IMR-90 (cell line): Measurements from ENCODE around the gene PYGM. TPM values are rescaled to one million over a fixed set of nuclear protein-coding genes. Genes with fewer than 3 reads are reported as not detected.

Experiments used
- ATAC-seq: fragments of 200-7000 bp; cut with Tn5 transposase; 2 replicates; pipeline ENCODE4 v1.9.1; 2020; ENCODE audit warnings: low read depth, mild to moderate bottlenecking, moderate library complexity
- BruUV-seq: library from RNA; stranded (reverse); fragments of 400-500 nt; replicated peaks from 2 replicates; lab custom pipeline; 2021; lab: Mats Ljungman, UMichigan
- CTCF ChIA-PET: fragments of 300-600 bp; formaldehyde crosslinking; extraction: SDS; loops from one replicate; lab custom pipeline; 2021; ENCODE audit warnings: antibody characterized with exemption; lab: Yijun Ruan, JAX
- POLR2A ChIA-PET: fragments of 300-600 bp; sonication (Branson Sonifier 250); formaldehyde crosslinking; loops from one replicate; lab custom pipeline; 2022; ENCODE audit warnings: antibody characterized with exemption; ENCODE audit not compliant: unreplicated experiment; lab: Charles Lee
- DNase-seq: peaks from one replicate; pipeline ENCODE4 v3.0.0; 2013
- H2AFZ ChIP-seq: replicated peaks from 2 replicates; pipeline ENCODE3; 2013; ENCODE audit warnings: low read length, mild to moderate bottlenecking; ENCODE audit not compliant: poor library complexity
- H2AK5ac ChIP-seq: 2 replicates; pipeline ENCODE4 v1.6.1; 2013; ENCODE audit warnings: low read depth, low read length, inconsistent platforms
- H2AK9ac ChIP-seq: replicated peaks from 2 replicates; pipeline ENCODE3; 2013; ENCODE audit warnings: mild to moderate bottlenecking, low read depth, low read length, moderate library complexity; ENCODE audit not compliant: poor library complexity
- H2BK120ac ChIP-seq: 2 replicates; pipeline ENCODE4 v1.6.1; 2013; ENCODE audit warnings: low read depth, low read length, inconsistent platforms
- H2BK15ac ChIP-seq: 3 replicates; pipeline ENCODE4 v1.6.1; 2013; ENCODE audit warnings: low read depth, low read length, inconsistent platforms
- H2BK20ac ChIP-seq: 2 replicates; pipeline ENCODE4 v1.6.1; 2013; ENCODE audit warnings: low read depth, mild to moderate bottlenecking, inconsistent platforms, low read length, moderate library complexity
- H2BK5ac ChIP-seq: 2 replicates; pipeline ENCODE4 v1.6.1; 2013; ENCODE audit warnings: mild to moderate bottlenecking, low read depth, low read length, inconsistent platforms; ENCODE audit not compliant: poor library complexity, severe bottlenecking
- H3K14ac ChIP-seq: replicated peaks from 2 replicates; pipeline ENCODE4 v1.6.1; 2013; ENCODE audit warnings: low read depth, low read length, inconsistent platforms
- H3K18ac ChIP-seq: 2 replicates; pipeline ENCODE4 v1.6.1; 2013; ENCODE audit warnings: low read depth, low read length, control low read depth
- H3K23ac ChIP-seq: 2 replicates; pipeline ENCODE4 v1.6.1; 2013; ENCODE audit warnings: low read depth, low read length, inconsistent platforms
- H3K27ac ChIP-seq: 2 replicates; pipeline ENCODE4 v1.5.1; 2013; ENCODE audit warnings: mild to moderate bottlenecking, control low read depth, low read length; ENCODE audit not compliant: insufficient read depth
- H3K27me3 ChIP-seq: 2 replicates; pipeline ENCODE4 v1.6.1; 2013; ENCODE audit warnings: low read length; ENCODE audit not compliant: control insufficient read depth, insufficient read depth
- H3K36me3 ChIP-seq: 2 replicates; pipeline ENCODE4 v1.6.1; 2013; ENCODE audit warnings: low read length, mixed read lengths; ENCODE audit not compliant: control insufficient read depth, insufficient read depth
- H3K4ac ChIP-seq: 2 replicates; pipeline ENCODE4 v1.6.1; 2013; ENCODE audit warnings: low read depth, low read length, inconsistent platforms
- H3K4me1 ChIP-seq: 2 replicates; pipeline ENCODE4 v1.6.1; 2013; ENCODE audit warnings: low read length, mixed read lengths; ENCODE audit not compliant: control insufficient read depth, insufficient read depth
- H3K4me2 ChIP-seq: 2 replicates; pipeline ENCODE4 v1.6.1; 2013; ENCODE audit warnings: low read depth, mild to moderate bottlenecking, control low read depth, low read length, moderate library complexity
- H3K4me3 ChIP-seq: 2 replicates; pipeline ENCODE4 v1.5.1; 2013; ENCODE audit warnings: low read depth, mild to moderate bottlenecking, control low read depth, low read length, moderate library complexity; ENCODE audit not compliant: insufficient read depth
- H3K56ac ChIP-seq: 2 replicates; pipeline ENCODE4 v1.6.1; 2013; ENCODE audit warnings: low read length, inconsistent platforms; ENCODE audit not compliant: insufficient read depth; ENCODE audit errors: extremely low read depth
- H3K79me1 ChIP-seq, 2 experiments: 2 replicates each; pipeline ENCODE4 v1.6.1; 2013; ENCODE audit warnings: low read length in 2 of 2, inconsistent platforms in 1 of 2, low read depth in 1 of 2
- H3K9ac ChIP-seq: 2 replicates; pipeline ENCODE4 v1.6.1; 2013; ENCODE audit warnings: low read depth, low read length, control low read depth
- H3K9me1 ChIP-seq: 2 replicates; pipeline ENCODE4 v1.6.1; 2013; ENCODE audit warnings: low read length, inconsistent platforms; ENCODE audit not compliant: insufficient read depth
- H3K9me3 ChIP-seq: 2 replicates; pipeline ENCODE4 v1.6.1; 2013; ENCODE audit warnings: low read length; ENCODE audit not compliant: control insufficient read depth, insufficient read depth
- H4K20me1 ChIP-seq: 2 replicates; pipeline ENCODE4 v1.6.1; 2013; ENCODE audit warnings: low read length, inconsistent platforms; ENCODE audit not compliant: insufficient read depth
- H4K5ac ChIP-seq: 2 replicates; pipeline ENCODE4 v1.6.1; 2013; ENCODE audit warnings: mild to moderate bottlenecking, low read depth, low read length, control low read depth
- H4K8ac ChIP-seq, 2 experiments: 2 replicates each; pipeline ENCODE4 v1.6.1; 2013; ENCODE audit warnings: low read depth in 2 of 2, low read length in 2 of 2, control low read depth in 1 of 2, inconsistent platforms in 1 of 2
- H4K91ac ChIP-seq: 2 replicates; pipeline ENCODE4 v1.6.1; 2013; ENCODE audit warnings: low read depth, low read length, inconsistent platforms; ENCODE audit not compliant: insufficient read depth
- MAZ ChIP-seq: IDR thresholded peaks from 2 replicates; pipeline ENCODE4 v1.6.1; 2012; ENCODE audit warnings: low read depth, mild to moderate bottlenecking, low read length, improper control_type of control experiment, moderate library complexity, borderline replicate concordance
- SMC3 ChIP-seq: fragments of 150-350 bp; IDR thresholded peaks from 2 replicates; pipeline ENCODE4 v1.6.1; 2016; ENCODE audit warnings: low read depth, mild to moderate bottlenecking, antibody characterized with exemption, low read length, moderate library complexity
- WGBS, 2 experiments: methylation state at CpG; one replicate each; pipeline versions ENCODE4 v1.1.5 to v1.1.7; 2013; ENCODE audit warnings: missing lambda C conversion rate in 2 of 2; ENCODE audit not compliant: insufficient read length in 1 of 2; ENCODE audit errors: extremely low coverage in 2 of 2; 5-methylcytosine and 5-hydroxymethylcytosine counted together
- dilution Hi-C: fragments of 300-500 bp; cut with HindIII; formaldehyde crosslinking; loops from one replicate; pipeline ENCODE4 v1.14.3; 2018; ENCODE audit warnings: low sequenced_read_pairs; ENCODE audit not compliant: unreplicated experiment
- in situ Hi-C: fragments of 300-500 bp; cut with MboI; formaldehyde crosslinking; loops from 3 replicates; pipeline ENCODE4 v1.14.3; 2019; ENCODE audit warnings: low sequenced_read_pairs, inconsistent platforms, mixed read lengths
- intact Hi-C: fragments of 100-400 bp; cut with micrococcal nuclease; formaldehyde crosslinking; loops from 2 replicates; pipeline ENCODE4 v1.10.0; 2022
- polyA plus RNA-seq, 3 experiments: library from polyadenylated mRNA; depleted of rRNA; stranded (reverse); fragments of >200 nt; gene quantifications; 2 replicates each; pipeline ENCODE4 v1.2.3, GENCODE V29; 2012; ENCODE audit warnings: low replicate concordance in 1 of 3
- total RNA-seq: library from RNA; depleted of rRNA; stranded (reverse); fragments of >200 nt; gene quantifications from 2 replicates; pipeline ENCODE4 v1.2.3, GENCODE V29; 2012

Gene PYGM
- total and polyA plus RNA-seq, 2 of the 4 experiments (the other 2 are of a cell fraction) = 0.18 to 0.21 TPM

- H2BK15ac ChIP-seq = no peak overlapping the region
- ATAC-seq = peak; percentile 51
- H3K4me1 ChIP-seq = peaks cover 18% of the 10 kb centered on the region
- H3K79me1 ChIP-seq = peaks cover 17 to 54% of the 10 kb centered on the region in 2 experiments
- H3K4me2 ChIP-seq = no peak overlapping the region
- H4K91ac ChIP-seq = no peak overlapping the region
- H3K18ac ChIP-seq = no peak overlapping the region
- peak overlapping the region; percentile 18 for H2AK9ac ChIP-seq
- H3K9me1 ChIP-seq = peaks cover 18% of the 10 kb centered on the region; the same call in 1 of the 2 replicates
- no peak overlapping the region for H3K56ac ChIP-seq
- H2AK5ac ChIP-seq = peak overlapping the region; percentile 61; the same call in 1 of the 2 replicates
- no peak overlapping the region for H3K9ac ChIP-seq
- no peaks in the 10 kb centered on the region for H3K9me3 ChIP-seq
- TF ChIP-seq MAZ = peak; percentile 45; the same call in 1 of the 2 replicates
- no peak for TF ChIP-seq SMC3
- H2BK20ac ChIP-seq = no peak overlapping the region
- peaks cover 50% of the 10 kb centered on the region for H4K20me1 ChIP-seq
- 21% methylated on average over 3 of the region's 13 CpGs; no CpG with 5 or more reads in 1 of the 2 experiments for WGBS, 2 experiments
- dilution Hi-C loops = no loop called here
- intact Hi-C loops = no loop called here
- no peak overlapping the region; the same call in 1 of the 2 replicates for H3K23ac ChIP-seq
- no peak overlapping the region for H2BK120ac ChIP-seq
- H3K36me3 ChIP-seq = peaks cover 57% of the 10 kb centered on the region
- 0 out of 2 replicates have a peak overlapping the region, but pooled peaks have one; percentile 40 for H3K14ac ChIP-seq
- H2AFZ ChIP-seq = peak overlapping the region; percentile 18
- no TSS peak for BruUV-seq
- POLR2A ChIA-PET = no interaction called here
- H3K27me3 ChIP-seq = no peaks in the 10 kb centered on the region
- H3K27ac ChIP-seq = peak overlapping the region; percentile 11
- H3K4ac ChIP-seq = peak overlapping the region; percentile 2; the same call in 1 of the 2 replicates
- H2BK5ac ChIP-seq = peak overlapping the region; percentile 17
- no peak overlapping the region for H3K4me3 ChIP-seq
- H4K8ac ChIP-seq = no peak overlapping the region
- CTCF ChIA-PET = interaction anchor here (1.0 kb wide), 1 partner anchor 13 kb away, joined by 3 read pairs; no protein-coding TSS in a partner anchor
- in situ Hi-C loops = no loop called here
- DNase-seq = peak; percentile 79
- no peak overlapping the region for H4K5ac ChIP-seq
Measured at GRCh38 chr11:64762674-64763525, 3.1 kb upstream of the PYGM start.
